Transverse colon (tissue), 4 donors: Measurements from ENCODE around the gene DRD2.

Source experiments
- EP300 ChIP-seq: sonication (generic); formaldehyde crosslinking; IDR thresholded peaks from one replicate; pipeline ENCODE4 v1.6.1; 2017; ENCODE audit warnings: antibody characterized with exemption, low read depth
- POLR2A ChIP-seq: fragments of 450-650 bp; IDR thresholded peaks from one replicate; pipeline ENCODE4 v1.6.1; 2016; ENCODE audit warnings: antibody characterized with exemption, mild to moderate bottlenecking, moderate library complexity
- POLR2AphosphoS5 ChIP-seq, 3 donors: sonication (generic); formaldehyde crosslinking; IDR thresholded peaks; one replicate each; pipeline ENCODE4 v1.6.1; 2016; ENCODE audit warnings: antibody characterized with exemption in 3 of 3
- TF ChIP-seq, protein P1 (sequence below), 5 experiments: fragments of 200-600 bp in 3 of 5; fragments of 450-650 bp in 2 of 5; sonication (generic) in 3 of 5; IDR thresholded peaks; 1 replicate in 2 of 5; 2 replicates in 3 of 5; pipeline ENCODE4 v1.5.1; 2016 to 2017; ENCODE audit warnings: antibody characterized with exemption in 5 of 5, inconsistent platforms in 3 of 5, mild to moderate bottlenecking in 2 of 5, moderate library complexity in 1 of 5

- TF ChIP-seq POLR2A (no peak), POLR2AphosphoS5 (IDR thresholded peaks at IDR 0.05) (no peak), EP300 (no peak)
- TF ChIP-seq, protein P1, sequence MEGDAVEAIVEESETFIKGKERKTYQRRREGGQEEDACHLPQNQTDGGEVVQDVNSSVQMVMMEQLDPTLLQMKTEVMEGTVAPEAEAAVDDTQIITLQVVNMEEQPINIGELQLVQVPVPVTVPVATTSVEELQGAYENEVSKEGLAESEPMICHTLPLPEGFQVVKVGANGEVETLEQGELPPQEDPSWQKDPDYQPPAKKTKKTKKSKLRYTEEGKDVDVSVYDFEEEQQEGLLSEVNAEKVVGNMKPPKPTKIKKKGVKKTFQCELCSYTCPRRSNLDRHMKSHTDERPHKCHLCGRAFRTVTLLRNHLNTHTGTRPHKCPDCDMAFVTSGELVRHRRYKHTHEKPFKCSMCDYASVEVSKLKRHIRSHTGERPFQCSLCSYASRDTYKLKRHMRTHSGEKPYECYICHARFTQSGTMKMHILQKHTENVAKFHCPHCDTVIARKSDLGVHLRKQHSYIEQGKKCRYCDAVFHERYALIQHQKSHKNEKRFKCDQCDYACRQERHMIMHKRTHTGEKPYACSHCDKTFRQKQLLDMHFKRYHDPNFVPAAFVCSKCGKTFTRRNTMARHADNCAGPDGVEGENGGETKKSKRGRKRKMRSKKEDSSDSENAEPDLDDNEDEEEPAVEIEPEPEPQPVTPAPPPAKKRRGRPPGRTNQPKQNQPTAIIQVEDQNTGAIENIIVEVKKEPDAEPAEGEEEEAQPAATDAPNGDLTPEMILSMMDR (IDR thresholded peaks at IDR 0.05), result no peak
These were observed 74.5 kb downstream of the DRD2 start for GRCh38 chr11:113400631-113401230.
